ENCODE results near the gene CCDC137.

Gene CCDC137

GRCh38 chr17:81695211-81695610 lies 28.7 kb downstream of the CCDC137 start:
- Histone ChIP-seq H3K36me3 (ENCODE audit: insufficient read depth) (no peaks in the 10 kb centered on the region; the same call in 1 of the 2 replicates), H3K27ac (no peak overlapping the region), H3K4me1 (ENCODE audit: low read depth, poor library complexity, severe bottlenecking) (no peaks in the 10 kb centered on the region), H3K79me2 (ENCODE audit: insufficient read depth, low read depth) (peaks cover 11% of the 10 kb centered on the region; the same call in 1 of the 2 replicates), H3K27me3 (ENCODE audit: insufficient read depth, low read depth) (no peaks in the 10 kb centered on the region), H4K20me1 (ENCODE audit: insufficient read depth) (no peaks in the 10 kb centered on the region), H3K4me3 (IDR thresholded peaks at IDR 0.05; ENCODE audit: insufficient read depth, low read depth, low read length) (no peak overlapping the region), H3K9ac (no peak overlapping the region), H3K4me2 (no peak overlapping the region), H2AFZ (ENCODE audit: low read depth) (no peak overlapping the region)
- no peak for TF ChIP-seq CTCF (conservative IDR thresholded peaks at IDR 0.05; ENCODE audit: low read depth, low read length)

GRCh38 chr17:81695801-81696200 lies 29.3 kb downstream of the CCDC137 start:
- Histone ChIP-seq H3K79me2 (ENCODE audit: insufficient read depth, low read depth) (peaks cover 15% of the 10 kb centered on the region; the same call in 1 of the 2 replicates), H3K27me3 (ENCODE audit: insufficient read depth, low read depth) (no peaks in the 10 kb centered on the region), H2AFZ (ENCODE audit: low read depth) (no peak overlapping the region), H3K4me1 (ENCODE audit: low read depth, poor library complexity, severe bottlenecking) (peaks cover 4% of the 10 kb centered on the region), H3K9ac (no peak overlapping the region), H3K4me2 (no peak overlapping the region), H3K27ac (no peak overlapping the region), H3K36me3 (ENCODE audit: insufficient read depth) (no peaks in the 10 kb centered on the region; the same call in 1 of the 2 replicates), H3K4me3 (IDR thresholded peaks at IDR 0.05; ENCODE audit: insufficient read depth, low read depth, low read length) (no peak overlapping the region), H4K20me1 (ENCODE audit: insufficient read depth) (no peaks in the 10 kb centered on the region)
- no peak for TF ChIP-seq CTCF (conservative IDR thresholded peaks at IDR 0.05; ENCODE audit: low read depth, low read length)

GRCh38 chr17:81696218-81696941 lies 29.8 kb downstream of the CCDC137 start:
- H3K27ac ChIP-seq, result no peak overlapping the region
- no peaks in the 10 kb centered on the region; the same call in 1 of the 2 replicates for H3K36me3 ChIP-seq (ENCODE audit: insufficient read depth)
- H3K4me3 ChIP-seq (IDR thresholded peaks at IDR 0.05; ENCODE audit: insufficient read depth, low read depth, low read length), result no peak overlapping the region
- H3K4me1 ChIP-seq (ENCODE audit: low read depth, poor library complexity, severe bottlenecking), result peaks cover 10% of the 10 kb centered on the region
- no peaks in the 10 kb centered on the region for H4K20me1 ChIP-seq (ENCODE audit: insufficient read depth)
- no peak overlapping the region for H2AFZ ChIP-seq (ENCODE audit: low read depth)
- no peaks in the 10 kb centered on the region for H3K27me3 ChIP-seq (ENCODE audit: insufficient read depth, low read depth)
- H3K4me2 ChIP-seq, result no peak overlapping the region
- no peak for TF ChIP-seq CTCF (conservative IDR thresholded peaks at IDR 0.05; ENCODE audit: low read depth, low read length)
- H3K79me2 ChIP-seq (ENCODE audit: insufficient read depth, low read depth), result peaks cover 21% of the 10 kb centered on the region; the same call in 1 of the 2 replicates
- H3K9ac ChIP-seq, result no peak overlapping the region

- Histone ChIP-seq H4K20me1 (ENCODE audit: insufficient read depth) (no peaks in the 10 kb centered on the region), H3K4me2 (no peak overlapping the region), H3K9ac (no peak overlapping the region), H2AFZ (ENCODE audit: low read depth) (no peak overlapping the region), H3K27ac (no peak overlapping the region), H3K4me3 (IDR thresholded peaks at IDR 0.05; ENCODE audit: insufficient read depth, low read depth, low read length) (no peak overlapping the region), H3K79me2 (ENCODE audit: insufficient read depth, low read depth) (peaks cover 30% of the 10 kb centered on the region), H3K27me3 (ENCODE audit: insufficient read depth, low read depth) (no peaks in the 10 kb centered on the region), H3K4me1 (ENCODE audit: low read depth, poor library complexity, severe bottlenecking) (peaks cover 17% of the 10 kb centered on the region), H3K36me3 (ENCODE audit: insufficient read depth) (no peaks in the 10 kb centered on the region; the same call in 1 of the 2 replicates)
- TF ChIP-seq CTCF (conservative IDR thresholded peaks at IDR 0.05; ENCODE audit: low read depth, low read length), result no peak
These were observed 30.9 kb downstream of the CCDC137 start for GRCh38 chr17:81697261-81698044.
